RWPE1 (cell line): Measurements from ENCODE around the gene ZNF592.

Source experiments
- CTCF ChIA-PET: fragments of 350-600 bp; sonication (Branson Sonifier 250); formaldehyde crosslinking; extraction: SDS; loops from one replicate; lab custom pipeline; 2021; lab: Yijun Ruan, JAX
- POLR2A ChIA-PET: fragments of 400-600 bp; formaldehyde crosslinking; extraction: SDS; loops from one replicate; lab custom pipeline; 2020; ENCODE audit warnings: antibody characterized with exemption; ENCODE audit not compliant: low non-redundant PET; lab: Yijun Ruan, JAX
- DNase-seq: peaks from one replicate; pipeline ENCODE4 v3.0.0; 2012; ENCODE audit warnings: low spot score
- H3K27ac ChIP-seq: fragments of 450-650 bp; 2 replicates; pipeline ENCODE4 v1.5.1; 2017
- TF ChIP-seq, protein P1 (sequence below): fragments of 450-650 bp; conservative IDR thresholded peaks from 2 replicates; pipeline ENCODE4 v1.5.1; 2017; ENCODE audit warnings: low read depth, mild to moderate bottlenecking

ZNF592 gene

DNA sequence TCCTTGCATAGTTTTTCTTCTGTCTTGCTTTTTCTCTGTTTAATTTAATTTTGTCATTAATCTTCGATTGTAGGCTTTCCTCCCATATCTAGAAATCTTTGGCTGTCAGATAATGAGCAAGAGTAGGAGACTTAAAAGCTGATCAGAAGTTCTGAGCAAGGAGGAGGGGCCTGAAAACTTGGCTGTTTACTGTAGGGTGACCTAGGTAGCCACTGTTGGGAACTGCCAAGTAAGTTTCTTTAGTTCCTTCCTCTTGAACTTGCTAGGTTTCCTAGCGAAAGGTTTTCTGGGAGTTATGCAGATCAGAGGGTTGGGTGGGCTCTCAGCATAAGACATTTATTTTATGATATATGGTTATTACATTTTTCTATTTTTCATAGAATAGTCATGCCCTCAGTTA lies 83.2 kb downstream of the ZNF592 start:
- no peak overlapping the region for H3K27ac ChIP-seq
- ChIA-PET POLR2A (no interaction called here), CTCF (interaction anchor here (0.6 kb wide), 2 partner anchors 31 to 94 kb away, joined by 5 read pairs; no protein-coding TSS in a partner anchor)
- TF ChIP-seq, protein P1, sequence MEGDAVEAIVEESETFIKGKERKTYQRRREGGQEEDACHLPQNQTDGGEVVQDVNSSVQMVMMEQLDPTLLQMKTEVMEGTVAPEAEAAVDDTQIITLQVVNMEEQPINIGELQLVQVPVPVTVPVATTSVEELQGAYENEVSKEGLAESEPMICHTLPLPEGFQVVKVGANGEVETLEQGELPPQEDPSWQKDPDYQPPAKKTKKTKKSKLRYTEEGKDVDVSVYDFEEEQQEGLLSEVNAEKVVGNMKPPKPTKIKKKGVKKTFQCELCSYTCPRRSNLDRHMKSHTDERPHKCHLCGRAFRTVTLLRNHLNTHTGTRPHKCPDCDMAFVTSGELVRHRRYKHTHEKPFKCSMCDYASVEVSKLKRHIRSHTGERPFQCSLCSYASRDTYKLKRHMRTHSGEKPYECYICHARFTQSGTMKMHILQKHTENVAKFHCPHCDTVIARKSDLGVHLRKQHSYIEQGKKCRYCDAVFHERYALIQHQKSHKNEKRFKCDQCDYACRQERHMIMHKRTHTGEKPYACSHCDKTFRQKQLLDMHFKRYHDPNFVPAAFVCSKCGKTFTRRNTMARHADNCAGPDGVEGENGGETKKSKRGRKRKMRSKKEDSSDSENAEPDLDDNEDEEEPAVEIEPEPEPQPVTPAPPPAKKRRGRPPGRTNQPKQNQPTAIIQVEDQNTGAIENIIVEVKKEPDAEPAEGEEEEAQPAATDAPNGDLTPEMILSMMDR, result no peak
- DNase-seq, result no peak

DNA sequence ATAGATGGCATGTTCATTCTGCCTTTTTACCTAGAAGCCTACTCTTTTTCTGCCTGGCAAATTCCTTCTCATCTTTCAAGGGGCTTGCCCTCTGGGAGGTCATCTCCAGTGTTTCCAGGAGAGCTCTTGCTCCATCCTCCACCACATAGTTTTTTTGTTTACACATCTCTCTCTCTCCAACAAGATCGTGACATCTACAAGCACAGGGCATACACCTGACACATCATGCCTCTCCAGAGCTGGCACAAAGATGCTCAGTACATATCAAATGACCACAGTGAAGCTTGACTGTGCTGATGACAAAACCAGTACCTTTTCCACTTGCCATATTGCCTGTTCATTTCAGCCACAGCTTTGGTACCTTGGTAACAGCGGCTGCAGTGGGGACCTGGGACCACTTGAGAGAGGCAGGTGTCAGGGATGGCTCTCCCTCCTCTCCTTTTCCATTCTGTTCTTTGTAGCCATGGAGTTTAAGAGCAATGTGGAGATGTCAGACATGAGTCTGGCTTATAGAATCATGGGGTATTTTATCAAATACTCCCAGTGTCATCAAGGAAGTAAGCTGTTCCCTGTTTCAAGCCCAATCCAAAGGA lies 84.2 kb downstream of the ZNF592 start:
- TF ChIP-seq, protein P1, result no peak
- ChIA-PET CTCF (no interaction called here), POLR2A (no interaction called here)
- no peak overlapping the region for H3K27ac ChIP-seq
- no peak for DNase-seq

DNA sequence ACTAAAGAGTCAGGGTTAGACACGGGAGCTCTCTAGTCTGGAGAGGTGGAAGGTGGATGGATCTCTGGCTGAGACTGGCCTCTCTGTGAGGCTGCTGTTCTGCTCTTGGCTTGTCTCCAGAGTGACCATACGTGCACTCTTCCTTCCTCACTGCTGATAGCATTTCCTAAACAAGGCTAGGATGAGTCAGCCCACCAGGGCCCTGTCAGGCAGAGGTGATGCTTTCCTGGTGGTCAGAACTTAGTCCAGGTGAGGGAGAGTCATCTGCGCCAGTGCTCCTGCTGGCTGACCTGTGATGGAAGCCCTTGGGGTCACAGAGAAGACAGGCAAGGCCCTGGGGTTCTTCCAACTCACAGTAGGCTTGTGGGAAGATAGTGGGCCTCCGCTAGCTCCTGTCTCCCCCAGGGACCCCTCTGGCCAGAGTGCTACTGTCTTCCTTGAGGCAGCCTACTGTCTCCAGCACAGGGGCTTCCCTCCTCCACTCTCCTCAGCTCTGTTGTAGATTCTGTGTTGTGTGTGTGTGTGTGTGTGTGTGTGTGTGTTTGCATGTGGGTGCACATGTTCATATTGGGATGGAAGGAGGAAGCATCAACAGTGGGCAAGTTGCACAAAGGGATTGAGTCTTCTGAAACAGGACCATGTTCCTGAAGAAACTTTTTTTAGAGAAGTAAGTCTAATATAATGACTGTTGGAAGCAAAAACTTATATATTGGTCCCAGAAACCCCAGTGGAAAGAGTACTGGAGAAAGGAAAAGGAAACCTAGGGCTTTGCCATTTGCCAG lies 85.2 kb downstream of the ZNF592 start:
- TF ChIP-seq, protein P1, result no peak
- no peak for DNase-seq
- ChIA-PET CTCF (interaction anchor here (0.6 to 1.3 kb wide), 3 partner anchors 65 to 143 kb away, joined by 3 to 6 read pairs (median 3); no protein-coding TSS in a partner anchor), POLR2A (no interaction called here)
- no peak overlapping the region for H3K27ac ChIP-seq

- ChIA-PET CTCF (interaction anchor here (0.6 to 1.3 kb wide), 3 partner anchors 11 to 226 kb away, joined by 3 to 5 read pairs (median 3); no protein-coding TSS in a partner anchor), POLR2A (no interaction called here)
- no peak overlapping the region for H3K27ac ChIP-seq
- TF ChIP-seq, protein P1, result no peak
- no peak for DNase-seq
Observed at GRCh38 chr15:84834229-84834955, 86.0 kb downstream of the ZNF592 start.

DNA sequence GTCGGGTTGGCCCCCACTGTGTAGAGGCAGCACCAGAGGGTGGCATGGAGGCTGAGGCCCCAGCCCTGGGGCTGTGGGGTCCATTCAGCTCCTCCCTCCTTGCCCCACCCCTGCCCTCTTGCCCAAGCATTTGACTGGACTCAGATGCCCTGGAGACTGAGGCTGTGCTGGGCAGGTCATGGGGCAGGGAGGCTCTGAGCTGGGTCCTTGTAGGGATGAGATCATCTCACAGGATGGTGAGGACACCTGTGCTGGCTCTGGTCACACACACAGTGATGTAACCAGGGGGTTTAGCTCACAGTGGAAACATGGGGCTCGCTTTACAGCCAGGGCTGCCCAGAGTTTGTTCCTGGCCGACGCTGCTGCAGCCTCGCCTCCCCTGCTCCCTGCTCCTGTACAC lies 86.6 kb downstream of the ZNF592 start:
- ChIA-PET CTCF (interaction anchor here (0.6 to 1.3 kb wide), 3 partner anchors 10 to 226 kb away, joined by 3 to 5 read pairs (median 3); no protein-coding TSS in a partner anchor), POLR2A (no interaction called here)
- TF ChIP-seq, protein P1, result no peak

More for the DNA sequence above, 86.6 kb downstream of the ZNF592 start:
- no peak for DNase-seq
- H3K27ac ChIP-seq, result no peak overlapping the region
